Measurements from ENCODE around the gene COLEC12. TPM values are rescaled to one million over a fixed set of nuclear protein-coding genes. Genes with fewer than 3 reads are reported as not detected.

COLEC12 gene
- total RNA-seq, 3 donors from 2014 or later (not counting 1 experiment from before 2014, with no cell fraction given), result not detected

DNA sequence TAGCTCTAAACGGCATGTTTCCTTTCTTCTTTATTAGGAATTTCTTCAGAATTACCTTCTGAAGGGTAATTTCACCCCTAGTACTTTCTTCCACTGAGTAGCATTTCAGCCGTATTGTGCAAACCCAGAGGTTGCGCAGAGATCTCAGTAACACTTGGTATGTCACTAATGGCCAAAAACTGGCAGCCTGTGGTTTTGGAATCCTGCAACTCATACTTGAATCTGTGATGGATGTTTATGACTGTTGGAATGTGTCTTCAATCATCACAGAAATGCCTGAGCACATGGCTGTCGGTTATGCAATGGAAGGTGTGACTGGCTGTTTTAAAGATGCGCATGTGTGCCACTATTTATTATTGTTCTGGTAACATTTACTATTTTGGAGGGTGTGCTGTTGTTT is 100.0 kb downstream of the COLEC12 start:
- peaks cover 8% of the 10 kb centered on the region for H3K9me3 ChIP-seq (ENCODE audit: control insufficient read depth, insufficient read depth, low read length)
- intact Hi-C loops (cut with micrococcal nuclease), result no loop called here
- no peaks in the 10 kb centered on the region for H3K36me3 Mint-ChIP-seq
- ATAC-seq, result no peak
- no peak overlapping the region for H3K27ac Mint-ChIP-seq
- TF ChIP-seq, protein P1, sequence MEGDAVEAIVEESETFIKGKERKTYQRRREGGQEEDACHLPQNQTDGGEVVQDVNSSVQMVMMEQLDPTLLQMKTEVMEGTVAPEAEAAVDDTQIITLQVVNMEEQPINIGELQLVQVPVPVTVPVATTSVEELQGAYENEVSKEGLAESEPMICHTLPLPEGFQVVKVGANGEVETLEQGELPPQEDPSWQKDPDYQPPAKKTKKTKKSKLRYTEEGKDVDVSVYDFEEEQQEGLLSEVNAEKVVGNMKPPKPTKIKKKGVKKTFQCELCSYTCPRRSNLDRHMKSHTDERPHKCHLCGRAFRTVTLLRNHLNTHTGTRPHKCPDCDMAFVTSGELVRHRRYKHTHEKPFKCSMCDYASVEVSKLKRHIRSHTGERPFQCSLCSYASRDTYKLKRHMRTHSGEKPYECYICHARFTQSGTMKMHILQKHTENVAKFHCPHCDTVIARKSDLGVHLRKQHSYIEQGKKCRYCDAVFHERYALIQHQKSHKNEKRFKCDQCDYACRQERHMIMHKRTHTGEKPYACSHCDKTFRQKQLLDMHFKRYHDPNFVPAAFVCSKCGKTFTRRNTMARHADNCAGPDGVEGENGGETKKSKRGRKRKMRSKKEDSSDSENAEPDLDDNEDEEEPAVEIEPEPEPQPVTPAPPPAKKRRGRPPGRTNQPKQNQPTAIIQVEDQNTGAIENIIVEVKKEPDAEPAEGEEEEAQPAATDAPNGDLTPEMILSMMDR (IDR thresholded peaks at IDR 0.05), result no peak
- H3K4me3 ChIP-seq (ENCODE audit: low read length), result no peak overlapping the region
- WGBS (ENCODE audit: insufficient coverage), result 88% methylated on average over 5 of the region's 5 CpGs
- H3K4me1 ChIP-seq (ENCODE audit: control insufficient read depth, insufficient read depth, low read length), result no peaks in the 10 kb centered on the region
- no peaks in the 10 kb centered on the region for H3K27me3 ChIP-seq (ENCODE audit: control insufficient read depth, insufficient read depth, low read length)
- no peaks in the 10 kb centered on the region for H3K4me1 Mint-ChIP-seq
- DNase-seq, result no peak
- no peaks in the 10 kb centered on the region for H3K36me3 ChIP-seq (ENCODE audit: control insufficient read depth, insufficient read depth, low read length)
- peaks cover 0 to 5% of the 10 kb centered on the region in 2 donors for H3K27me3 Mint-ChIP-seq (ENCODE audit: low read depth in 2 of 2)
- peaks cover 3 to 5% of the 10 kb centered on the region in 2 donors for H3K9me3 Mint-ChIP-seq
- H3K27ac ChIP-seq (ENCODE audit: low read length), result no peak overlapping the region
- H3K4me3 Mint-ChIP-seq, result no peak overlapping the region

- DNase-seq (no peak), ATAC-seq (no peak)
- 86% methylated on average over 9 of the region's 10 CpGs for WGBS (ENCODE audit: insufficient coverage)
- H3K4me1 Mint-ChIP-seq, result no peaks in the 10 kb centered on the region
- intact Hi-C loops (cut with micrococcal nuclease), result no loop called here
- Histone ChIP-seq H3K9me3 (ENCODE audit: control insufficient read depth, insufficient read depth, low read length) (peaks cover 3% of the 10 kb centered on the region), H3K4me3 (ENCODE audit: low read length) (no peak overlapping the region), H3K36me3 (ENCODE audit: control insufficient read depth, insufficient read depth, low read length) (no peaks in the 10 kb centered on the region), H3K27me3 (ENCODE audit: control insufficient read depth, insufficient read depth, low read length) (no peaks in the 10 kb centered on the region), H3K4me1 (ENCODE audit: control insufficient read depth, insufficient read depth, low read length) (no peaks in the 10 kb centered on the region), H3K27ac (ENCODE audit: low read length) (no peak overlapping the region)
- no peak overlapping the region for H3K4me3 Mint-ChIP-seq
- no peaks in the 10 kb centered on the region for H3K9me3 Mint-ChIP-seq
- no peaks in the 10 kb centered on the region for H3K36me3 Mint-ChIP-seq
- peaks cover 0 to 5% of the 10 kb centered on the region in 2 donors for H3K27me3 Mint-ChIP-seq (ENCODE audit: low read depth in 2 of 2)
- TF ChIP-seq, protein P1 (IDR thresholded peaks at IDR 0.05), result no peak
- no peak overlapping the region for H3K27ac Mint-ChIP-seq
Measured at GRCh38 chr18:399631-400135, 100.8 kb downstream of the COLEC12 start.

DNA sequence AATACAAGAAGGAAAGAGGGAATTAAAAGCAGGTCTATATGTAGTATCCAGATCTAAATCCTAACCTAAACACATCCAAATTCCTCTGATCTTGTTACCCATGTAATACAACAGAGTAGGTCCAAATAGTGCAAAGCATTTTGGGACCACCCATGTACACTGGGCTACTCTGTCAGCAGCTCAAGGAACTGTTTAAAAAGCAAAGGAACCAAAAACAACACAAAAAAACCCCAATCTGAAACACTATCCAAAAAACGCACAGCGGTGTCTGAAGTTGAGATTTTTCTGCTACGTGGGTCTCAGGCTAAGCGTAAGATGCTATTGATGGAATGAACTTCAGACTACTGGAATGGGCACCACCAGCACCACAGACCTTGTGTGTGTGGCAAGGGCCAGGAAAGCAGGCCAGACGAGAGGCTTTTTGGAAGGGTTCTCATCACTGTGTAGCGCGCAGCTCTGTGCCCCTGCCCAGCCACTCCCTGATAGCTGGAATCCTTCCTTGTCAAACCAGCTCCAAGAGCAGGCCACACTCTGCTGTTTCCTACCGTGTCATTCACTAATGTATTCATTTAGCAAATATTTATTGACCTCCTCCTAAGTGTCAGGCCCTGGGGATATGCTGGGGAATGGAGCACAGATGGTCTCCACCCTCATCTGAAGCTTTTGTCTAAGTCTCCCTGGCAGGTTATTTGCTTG is 101.4 kb downstream of the COLEC12 start:
- DNase-seq, result no peak
- WGBS (ENCODE audit: insufficient coverage), result 81% methylated on average over 8 of the region's 8 CpGs
- intact Hi-C loops (cut with micrococcal nuclease), result no loop called here
- no peak for ATAC-seq
- no peak overlapping the region for H3K4me3 ChIP-seq (ENCODE audit: low read length)
- TF ChIP-seq, protein P1 (IDR thresholded peaks at IDR 0.05), result no peak
- H3K4me1 ChIP-seq (ENCODE audit: control insufficient read depth, insufficient read depth, low read length), result no peaks in the 10 kb centered on the region
- no peak overlapping the region for H3K27ac Mint-ChIP-seq
- H3K27me3 Mint-ChIP-seq (ENCODE audit: low read depth in 2 of 2), result peaks cover 0 to 5% of the 10 kb centered on the region in 2 donors
- no peak overlapping the region for H3K27ac ChIP-seq (ENCODE audit: low read length)
- no peak overlapping the region for H3K4me3 Mint-ChIP-seq
- H3K9me3 ChIP-seq (ENCODE audit: control insufficient read depth, insufficient read depth, low read length), result peaks cover 3% of the 10 kb centered on the region
- H3K9me3 Mint-ChIP-seq, result no peaks in the 10 kb centered on the region
- no peaks in the 10 kb centered on the region for H3K4me1 Mint-ChIP-seq
- H3K36me3 Mint-ChIP-seq, result no peaks in the 10 kb centered on the region
- H3K27me3 ChIP-seq (ENCODE audit: control insufficient read depth, insufficient read depth, low read length), result no peaks in the 10 kb centered on the region
- no peaks in the 10 kb centered on the region for H3K36me3 ChIP-seq (ENCODE audit: control insufficient read depth, insufficient read depth, low read length)

GRCh38 chr18:396556-396955 is 103.9 kb downstream of the COLEC12 start:
- TF ChIP-seq, protein P1 (IDR thresholded peaks at IDR 0.05), result no peak
- no peak overlapping the region for H3K4me3 ChIP-seq (ENCODE audit: low read length)
- H3K36me3 Mint-ChIP-seq, result no peaks in the 10 kb centered on the region
- H3K9me3 Mint-ChIP-seq, result no peaks in the 10 kb centered on the region
- no peaks in the 10 kb centered on the region for H3K27me3 ChIP-seq (ENCODE audit: control insufficient read depth, insufficient read depth, low read length)
- H3K36me3 ChIP-seq (ENCODE audit: control insufficient read depth, insufficient read depth, low read length), result no peaks in the 10 kb centered on the region
- no peaks in the 10 kb centered on the region for H3K4me1 ChIP-seq (ENCODE audit: control insufficient read depth, insufficient read depth, low read length)
- no peak overlapping the region for H3K4me3 Mint-ChIP-seq
- no peaks in the 10 kb centered on the region for H3K9me3 ChIP-seq (ENCODE audit: control insufficient read depth, insufficient read depth, low read length)
- no peak overlapping the region for H3K27ac ChIP-seq (ENCODE audit: low read length)
- 82% methylated on average over 3 of the region's 3 CpGs for whole genome bisulfite sequencing (ENCODE audit: insufficient coverage)
- ATAC-seq (no peak), DNase-seq (no peak)
- no peaks in the 10 kb centered on the region for H3K4me1 Mint-ChIP-seq
- H3K27me3 Mint-ChIP-seq (ENCODE audit: low read depth in 2 of 2), result peaks cover 5 to 6% of the 10 kb centered on the region in 2 donors
- no peak overlapping the region for H3K27ac Mint-ChIP-seq
- intact Hi-C loops (cut with micrococcal nuclease), result no loop called here
